ENCODE results near the gene TAF1.
"Not testable (repeated sequence)": the region's sequence is repeated elsewhere in the genome, so short reads cannot be mapped to it uniquely, and the experiment has no call there.

TAF1 gene

GRCh38 chrX:71367396-71367795 lies 1.2 kb downstream of the TAF1 start:
- H3K36me3 ChIP-seq: peaks cover 0 to 16% (median 7%) of the 10 kb centered on the region in 3 donors
- no peak for DNase-seq
- H3K4me3 ChIP-seq: peak overlapping the region; percentile 75 to 86
- no peaks in the 10 kb centered on the region for H3K9me3 ChIP-seq
- intact Hi-C loops (cut with DNase I; ENCODE audit: low total_unique reads): loop anchor here (10.0 kb wide), 1 partner anchor 113 kb away; the partner anchor contains the start of gene ZMYM3
- peak overlapping the region; percentile 88 to 90 for H3K27ac ChIP-seq
- H3K27me3 ChIP-seq: no peaks in the 10 kb centered on the region
- H3K4me1 ChIP-seq: peaks cover 0 to 22% (median 6%) of the 10 kb centered on the region in 4 donors
- TF ChIP-seq, protein P1, sequence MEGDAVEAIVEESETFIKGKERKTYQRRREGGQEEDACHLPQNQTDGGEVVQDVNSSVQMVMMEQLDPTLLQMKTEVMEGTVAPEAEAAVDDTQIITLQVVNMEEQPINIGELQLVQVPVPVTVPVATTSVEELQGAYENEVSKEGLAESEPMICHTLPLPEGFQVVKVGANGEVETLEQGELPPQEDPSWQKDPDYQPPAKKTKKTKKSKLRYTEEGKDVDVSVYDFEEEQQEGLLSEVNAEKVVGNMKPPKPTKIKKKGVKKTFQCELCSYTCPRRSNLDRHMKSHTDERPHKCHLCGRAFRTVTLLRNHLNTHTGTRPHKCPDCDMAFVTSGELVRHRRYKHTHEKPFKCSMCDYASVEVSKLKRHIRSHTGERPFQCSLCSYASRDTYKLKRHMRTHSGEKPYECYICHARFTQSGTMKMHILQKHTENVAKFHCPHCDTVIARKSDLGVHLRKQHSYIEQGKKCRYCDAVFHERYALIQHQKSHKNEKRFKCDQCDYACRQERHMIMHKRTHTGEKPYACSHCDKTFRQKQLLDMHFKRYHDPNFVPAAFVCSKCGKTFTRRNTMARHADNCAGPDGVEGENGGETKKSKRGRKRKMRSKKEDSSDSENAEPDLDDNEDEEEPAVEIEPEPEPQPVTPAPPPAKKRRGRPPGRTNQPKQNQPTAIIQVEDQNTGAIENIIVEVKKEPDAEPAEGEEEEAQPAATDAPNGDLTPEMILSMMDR (IDR thresholded peaks at IDR 0.05): no peak

DNA sequence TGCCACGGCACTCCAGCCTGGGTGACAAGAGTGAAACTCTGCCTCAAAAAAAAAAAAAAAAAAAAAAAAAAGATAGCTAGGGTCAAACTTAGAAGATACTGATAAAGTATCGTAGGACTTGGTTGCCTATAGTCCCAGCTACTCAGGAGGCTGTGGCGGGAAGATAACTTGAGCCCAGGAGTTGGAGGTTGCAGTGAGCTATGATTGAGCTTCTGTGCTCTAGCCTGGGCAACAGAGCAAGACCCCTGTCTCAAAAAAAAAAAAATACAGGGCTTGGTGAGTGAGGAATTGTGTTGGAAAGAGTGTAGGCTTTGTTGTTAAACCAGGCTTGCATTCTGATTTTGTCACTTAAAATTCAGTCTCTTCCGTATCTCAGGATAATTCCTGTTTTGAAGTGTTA lies 6.2 kb downstream of the TAF1 start:
- Histone ChIP-seq H3K27me3 (no peaks in the 10 kb centered on the region), H3K36me3 (peaks cover 18 to 50% (median 46%) of the 10 kb centered on the region in 3 donors)
- intact Hi-C loops (cut with DNase I; ENCODE audit: low total_unique reads): no loop called here

DNA sequence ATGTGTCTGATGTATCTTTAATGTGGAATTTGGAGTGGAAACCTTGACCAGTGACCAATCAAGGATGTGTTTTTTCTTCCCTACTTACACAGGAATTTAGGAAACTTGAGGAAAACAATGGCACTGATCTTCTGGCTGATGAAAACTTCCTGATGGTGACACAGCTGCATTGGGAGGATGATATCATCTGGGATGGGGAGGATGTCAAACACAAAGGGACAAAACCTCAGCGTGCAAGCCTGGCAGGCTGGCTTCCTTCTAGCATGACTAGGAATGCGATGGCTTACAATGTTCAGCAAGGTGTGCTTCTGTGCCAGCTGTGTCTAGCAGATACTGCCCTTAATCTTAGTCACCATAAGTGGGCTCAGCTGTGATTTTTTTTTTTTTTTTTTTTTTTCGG lies 12.6 kb downstream of the TAF1 start:
- H3K4me3 ChIP-seq: no peak overlapping the region
- TF ChIP-seq, protein P1 (IDR thresholded peaks at IDR 0.05): no peak
- no peak for DNase-seq
- intact Hi-C loops (cut with DNase I; ENCODE audit: low total_unique reads): no loop called here
- no peak overlapping the region for H3K27ac ChIP-seq
- peaks cover 27 to 96% (median 84%) of the 10 kb centered on the region in 3 donors for H3K36me3 ChIP-seq
- H3K27me3 ChIP-seq: no peaks in the 10 kb centered on the region
- no peaks in the 10 kb centered on the region for H3K9me3 ChIP-seq
- no peaks in the 10 kb centered on the region for H3K4me1 ChIP-seq

More for the DNA sequence above, 6.2 kb downstream of the TAF1 start:
- Histone ChIP-seq H3K4me3 (no peak overlapping the region), H3K4me1 (peaks cover 0 to 19% (median 6%) of the 10 kb centered on the region in 4 donors), H3K27ac (no peak overlapping the region), H3K9me3 (no peaks in the 10 kb centered on the region)
- DNase-seq: no peak
- TF ChIP-seq, protein P1 (IDR thresholded peaks at IDR 0.05): no peak

DNA sequence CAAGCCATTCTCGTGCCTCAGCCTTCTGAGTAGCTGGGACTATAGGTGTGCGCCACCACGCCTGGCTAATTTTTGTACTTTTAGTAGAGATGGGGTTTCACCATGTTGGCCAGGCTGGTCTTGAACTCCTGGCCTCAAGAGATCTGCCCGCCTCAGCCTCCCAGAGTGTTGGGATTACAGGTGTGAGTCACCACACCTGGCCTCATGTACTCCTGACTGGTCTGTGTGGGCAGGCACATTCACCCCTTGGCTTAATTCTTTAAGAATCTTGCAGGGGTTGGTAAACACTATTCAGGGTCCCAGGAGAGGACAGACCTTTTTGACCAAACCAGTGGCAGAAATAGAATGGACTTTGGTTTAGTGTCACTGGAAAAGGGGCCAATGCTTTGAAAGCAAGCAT lies 25.6 kb downstream of the TAF1 start:
- intact Hi-C loops (cut with DNase I; ENCODE audit: low total_unique reads); H3K27ac ChIP-seq; H3K4me1 ChIP-seq; H3K9me3 ChIP-seq; DNase-seq; H3K27me3 ChIP-seq; H3K4me3 ChIP-seq: not testable (repeated sequence)
- H3K36me3 ChIP-seq: peaks cover 32 to 97% (median 79%) of the 10 kb centered on the region in 3 donors

DNA sequence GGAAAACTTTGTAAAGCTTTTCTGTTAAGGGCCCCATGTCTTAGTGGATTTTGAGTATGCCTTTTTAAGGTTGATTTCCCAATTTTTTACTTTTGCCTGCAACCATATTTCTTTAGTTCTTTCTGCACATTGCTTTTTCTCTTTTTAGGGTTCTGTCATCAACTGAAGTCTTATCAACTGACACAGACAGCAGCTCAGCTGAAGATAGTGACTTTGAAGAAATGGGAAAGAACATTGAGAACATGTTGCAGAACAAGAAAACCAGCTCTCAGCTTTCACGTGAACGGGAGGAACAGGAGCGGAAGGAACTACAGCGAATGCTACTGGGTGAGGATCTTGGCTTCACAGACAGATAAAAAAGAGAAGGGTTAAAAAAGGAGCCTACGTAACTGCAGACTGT lies 27.8 kb downstream of the TAF1 start:
- no peak overlapping the region for H3K4me3 ChIP-seq
- intact Hi-C loops (cut with DNase I; ENCODE audit: low total_unique reads): no loop called here
- no peak for DNase-seq
- no peaks in the 10 kb centered on the region for H3K27me3 ChIP-seq
- no peaks in the 10 kb centered on the region for H3K9me3 ChIP-seq
- H3K27ac ChIP-seq: no peak overlapping the region
- H3K36me3 ChIP-seq: peaks cover 41 to 100% (median 75%) of the 10 kb centered on the region in 3 donors
- H3K4me1 ChIP-seq: no peaks in the 10 kb centered on the region
- TF ChIP-seq, protein P1 (IDR thresholded peaks at IDR 0.05): no peak

- no peaks in the 10 kb centered on the region for H3K4me1 ChIP-seq
- intact Hi-C loops (cut with DNase I; ENCODE audit: low total_unique reads): no loop called here
Observed at GRCh38 chrX:71396576-71396975, 30.4 kb downstream of the TAF1 start.

More at GRCh38 chrX:71396576-71396975, 30.4 kb downstream of the TAF1 start:
- peaks cover 32 to 98% (median 61%) of the 10 kb centered on the region in 3 donors for H3K36me3 ChIP-seq
- no peak overlapping the region for H3K27ac ChIP-seq
- TF ChIP-seq, protein P1 (IDR thresholded peaks at IDR 0.05): no peak
- no peak for DNase-seq
- no peak overlapping the region for H3K4me3 ChIP-seq
- no peaks in the 10 kb centered on the region for H3K9me3 ChIP-seq
- H3K27me3 ChIP-seq: no peaks in the 10 kb centered on the region

Measured in tibial artery (tissue), 4 donors.